ENCODE data around the gene ARSB.

The ARSB gene

DNA sequence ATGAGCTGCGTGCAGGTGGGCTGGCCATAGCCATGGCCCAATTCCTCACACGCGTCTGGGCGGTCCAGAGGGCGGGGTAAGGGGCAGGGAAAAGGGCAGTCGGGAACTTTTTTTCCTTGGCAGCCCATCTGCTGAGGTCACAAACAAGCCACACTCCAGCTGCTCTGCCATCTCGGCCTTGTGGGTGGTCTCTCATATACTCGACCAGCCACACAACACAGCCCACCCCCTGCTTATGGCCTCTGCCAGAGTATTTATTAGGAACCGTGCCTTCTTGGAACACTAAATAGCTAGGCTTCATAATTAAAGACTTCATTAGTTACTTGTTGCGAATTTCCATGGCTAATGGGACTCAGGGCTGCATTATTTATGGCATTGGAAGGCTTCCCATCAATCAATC lies 238.1 kb downstream of the ARSB start:
- Histone ChIP-seq H3K4me2 (no peak overlapping the region), H3K4me1 (ENCODE audit: low read depth, poor library complexity, severe bottlenecking) (no peaks in the 10 kb centered on the region), H3K9ac (no peak overlapping the region), H4K20me1 (ENCODE audit: insufficient read depth) (no peaks in the 10 kb centered on the region), H3K79me2 (ENCODE audit: insufficient read depth, low read depth) (no peaks in the 10 kb centered on the region), H2AFZ (ENCODE audit: low read depth) (no peak overlapping the region), H3K27ac (no peak overlapping the region), H3K36me3 (ENCODE audit: insufficient read depth) (no peaks in the 10 kb centered on the region), H3K4me3 (IDR thresholded peaks at IDR 0.05; ENCODE audit: insufficient read depth, low read depth, low read length) (no peak overlapping the region), H3K27me3 (ENCODE audit: insufficient read depth, low read depth) (no peaks in the 10 kb centered on the region)
- TF ChIP-seq, protein P1, sequence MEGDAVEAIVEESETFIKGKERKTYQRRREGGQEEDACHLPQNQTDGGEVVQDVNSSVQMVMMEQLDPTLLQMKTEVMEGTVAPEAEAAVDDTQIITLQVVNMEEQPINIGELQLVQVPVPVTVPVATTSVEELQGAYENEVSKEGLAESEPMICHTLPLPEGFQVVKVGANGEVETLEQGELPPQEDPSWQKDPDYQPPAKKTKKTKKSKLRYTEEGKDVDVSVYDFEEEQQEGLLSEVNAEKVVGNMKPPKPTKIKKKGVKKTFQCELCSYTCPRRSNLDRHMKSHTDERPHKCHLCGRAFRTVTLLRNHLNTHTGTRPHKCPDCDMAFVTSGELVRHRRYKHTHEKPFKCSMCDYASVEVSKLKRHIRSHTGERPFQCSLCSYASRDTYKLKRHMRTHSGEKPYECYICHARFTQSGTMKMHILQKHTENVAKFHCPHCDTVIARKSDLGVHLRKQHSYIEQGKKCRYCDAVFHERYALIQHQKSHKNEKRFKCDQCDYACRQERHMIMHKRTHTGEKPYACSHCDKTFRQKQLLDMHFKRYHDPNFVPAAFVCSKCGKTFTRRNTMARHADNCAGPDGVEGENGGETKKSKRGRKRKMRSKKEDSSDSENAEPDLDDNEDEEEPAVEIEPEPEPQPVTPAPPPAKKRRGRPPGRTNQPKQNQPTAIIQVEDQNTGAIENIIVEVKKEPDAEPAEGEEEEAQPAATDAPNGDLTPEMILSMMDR (conservative IDR thresholded peaks at IDR 0.05; ENCODE audit: low read depth, low read length) = no peak

GRCh38 chr5:78746021-78746770 lies 238.9 kb downstream of the ARSB start:
- H3K4me2 ChIP-seq = no peak overlapping the region
- TF ChIP-seq, protein P1 (conservative IDR thresholded peaks at IDR 0.05; ENCODE audit: low read depth, low read length) = no peak
- no peaks in the 10 kb centered on the region for H4K20me1 ChIP-seq (ENCODE audit: insufficient read depth)
- no peaks in the 10 kb centered on the region for H3K36me3 ChIP-seq (ENCODE audit: insufficient read depth)
- H3K27me3 ChIP-seq (ENCODE audit: insufficient read depth, low read depth) = no peaks in the 10 kb centered on the region
- H3K9ac ChIP-seq = no peak overlapping the region
- no peak overlapping the region for H3K27ac ChIP-seq
- no peaks in the 10 kb centered on the region for H3K4me1 ChIP-seq (ENCODE audit: low read depth, poor library complexity, severe bottlenecking)
- H3K79me2 ChIP-seq (ENCODE audit: insufficient read depth, low read depth) = no peaks in the 10 kb centered on the region
- no peak overlapping the region for H3K4me3 ChIP-seq (IDR thresholded peaks at IDR 0.05; ENCODE audit: insufficient read depth, low read depth, low read length)
- no peak overlapping the region for H2AFZ ChIP-seq (ENCODE audit: low read depth)

GRCh38 chr5:78744951-78745534 lies 240.1 kb downstream of the ARSB start:
- H3K4me2 ChIP-seq = no peak overlapping the region
- H4K20me1 ChIP-seq (ENCODE audit: insufficient read depth) = no peaks in the 10 kb centered on the region
- TF ChIP-seq, protein P1 (conservative IDR thresholded peaks at IDR 0.05; ENCODE audit: low read depth, low read length) = no peak
- no peak overlapping the region for H3K27ac ChIP-seq
- no peak overlapping the region for H3K9ac ChIP-seq
- H3K36me3 ChIP-seq (ENCODE audit: insufficient read depth) = no peaks in the 10 kb centered on the region
- H3K4me3 ChIP-seq (IDR thresholded peaks at IDR 0.05; ENCODE audit: insufficient read depth, low read depth, low read length) = no peak overlapping the region
- H3K79me2 ChIP-seq (ENCODE audit: insufficient read depth, low read depth) = no peaks in the 10 kb centered on the region
- no peaks in the 10 kb centered on the region for H3K27me3 ChIP-seq (ENCODE audit: insufficient read depth, low read depth)
- H3K4me1 ChIP-seq (ENCODE audit: low read depth, poor library complexity, severe bottlenecking) = no peaks in the 10 kb centered on the region
- no peak overlapping the region for H2AFZ ChIP-seq (ENCODE audit: low read depth)

GRCh38 chr5:78741019-78741418 lies 244.1 kb downstream of the ARSB start:
- Histone ChIP-seq H3K27ac (no peak overlapping the region), H3K79me2 (ENCODE audit: insufficient read depth, low read depth) (no peaks in the 10 kb centered on the region), H3K4me1 (ENCODE audit: low read depth, poor library complexity, severe bottlenecking) (no peaks in the 10 kb centered on the region), H3K4me2 (no peak overlapping the region), H3K4me3 (IDR thresholded peaks at IDR 0.05; ENCODE audit: insufficient read depth, low read depth, low read length) (no peak overlapping the region), H3K27me3 (ENCODE audit: insufficient read depth, low read depth) (no peaks in the 10 kb centered on the region), H3K9ac (no peak overlapping the region), H2AFZ (ENCODE audit: low read depth) (no peak overlapping the region), H4K20me1 (ENCODE audit: insufficient read depth) (no peaks in the 10 kb centered on the region), H3K36me3 (ENCODE audit: insufficient read depth) (no peaks in the 10 kb centered on the region)
- TF ChIP-seq, protein P1 (conservative IDR thresholded peaks at IDR 0.05; ENCODE audit: low read depth, low read length) = no peak
